ENCODE measurements around the gene TMEM114. TPM values are rescaled to one million over a fixed set of nuclear protein-coding genes. Genes with fewer than 3 reads are reported as not detected.

Gene TMEM114
- total and polyA plus RNA-seq, 4 experiments from 2014 or later: not detected

DNA sequence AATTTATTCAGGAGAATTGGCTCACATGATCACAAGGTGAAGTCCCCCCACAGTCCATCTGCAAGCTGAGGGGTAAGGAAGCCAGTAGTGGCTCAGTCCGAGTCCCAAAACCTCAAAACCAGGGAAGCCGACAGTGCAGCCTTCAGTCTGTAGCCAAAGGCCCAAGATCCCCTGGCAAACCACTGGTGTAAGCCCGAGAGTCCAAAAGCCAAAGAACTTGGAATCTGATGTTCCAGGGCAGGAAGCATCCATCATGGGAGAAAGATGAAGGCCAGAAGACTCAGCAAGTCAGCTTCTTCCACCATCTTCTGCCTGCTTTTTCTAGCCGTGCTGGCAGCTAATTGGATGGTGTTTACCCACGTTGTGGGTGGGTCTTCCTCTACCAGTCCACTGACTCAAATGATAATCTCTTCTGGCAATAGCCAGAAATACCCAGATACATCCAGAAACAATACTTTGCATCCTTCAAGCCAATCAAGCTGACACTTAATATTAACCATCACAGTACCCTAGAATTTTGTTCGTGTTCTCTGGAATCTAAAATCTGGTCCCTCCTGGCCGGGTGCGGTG lies 40.4 kb downstream of the TMEM114 start:
- no peaks in the 10 kb centered on the region for H3K9me3 Mint-ChIP-seq
- no peaks in the 10 kb centered on the region for H3K36me3 Mint-ChIP-seq
- POLR2A ChIA-PET (ENCODE audit: partially characterized antibody): no interaction called here
- Histone ChIP-seq H3K9me3 (ENCODE audit: control insufficient read depth in 1 of 2, low read length in 2 of 2) (no peaks in the 10 kb centered on the region), H3K4me1 (ENCODE audit: insufficient read depth, low read length) (no peaks in the 10 kb centered on the region), H3K27ac (ENCODE audit: low read depth, low read length) (no peak overlapping the region), H3K4me3 (ENCODE audit: low read length in 2 of 2) (no peak overlapping the region), H3K36me3 (ENCODE audit: insufficient read depth, low read length) (no peaks in the 10 kb centered on the region), H3K27me3 (ENCODE audit: insufficient read depth, low read length) (no peaks in the 10 kb centered on the region)
- H3K27me3 Mint-ChIP-seq: peaks cover 16 to 37% of the 10 kb centered on the region in 2 donors
- no peak overlapping the region for H3K27ac Mint-ChIP-seq
- no peak for DNase-seq
- CTCF ChIA-PET (ENCODE audit: partially characterized antibody): no interaction called here
- intact Hi-C loops (cut with micrococcal nuclease): no loop called here
- no peak overlapping the region for H3K4me3 Mint-ChIP-seq
- no peaks in the 10 kb centered on the region for H3K4me1 Mint-ChIP-seq

DNA sequence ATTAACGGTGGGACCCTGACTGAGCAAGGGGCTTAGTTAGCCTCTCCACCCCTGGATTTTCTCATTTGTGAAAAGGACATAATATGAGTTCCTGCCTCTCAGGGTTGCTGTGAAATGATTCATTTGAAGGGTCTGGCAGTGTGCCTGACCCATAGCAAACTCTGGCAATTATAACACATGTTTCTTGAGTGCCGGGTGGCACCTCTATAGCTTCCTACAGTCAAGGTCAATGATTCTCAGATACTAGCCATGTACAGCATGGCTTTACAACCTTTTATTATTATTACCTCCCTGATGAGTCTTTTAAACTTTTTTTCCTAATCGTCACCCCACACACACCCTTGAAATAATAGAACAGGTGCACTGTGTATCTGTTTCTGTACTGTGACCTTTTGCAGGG lies 42.1 kb downstream of the TMEM114 start:
- ChIA-PET POLR2A (ENCODE audit: partially characterized antibody) (no interaction called here), CTCF (ENCODE audit: partially characterized antibody) (no interaction called here)
- Histone ChIP-seq H3K4me3 (ENCODE audit: low read length in 2 of 2) (no peak overlapping the region), H3K4me1 (ENCODE audit: insufficient read depth, low read length) (no peaks in the 10 kb centered on the region), H3K9me3 (ENCODE audit: control insufficient read depth in 1 of 2, low read length in 2 of 2) (no peaks in the 10 kb centered on the region), H3K27ac (ENCODE audit: low read depth, low read length) (no peak overlapping the region), H3K27me3 (ENCODE audit: insufficient read depth, low read length) (no peaks in the 10 kb centered on the region), H3K36me3 (ENCODE audit: insufficient read depth, low read length) (no peaks in the 10 kb centered on the region)
- Mint-ChIP-seq H3K9me3 (no peaks in the 10 kb centered on the region), H3K36me3 (no peaks in the 10 kb centered on the region), H3K4me3 (no peak overlapping the region), H3K27me3 (peaks cover 18 to 31% of the 10 kb centered on the region in 2 donors), H3K27ac (no peak overlapping the region), H3K4me1 (no peaks in the 10 kb centered on the region)
- DNase-seq: no peak
- intact Hi-C loops (cut with micrococcal nuclease): no loop called here

DNA sequence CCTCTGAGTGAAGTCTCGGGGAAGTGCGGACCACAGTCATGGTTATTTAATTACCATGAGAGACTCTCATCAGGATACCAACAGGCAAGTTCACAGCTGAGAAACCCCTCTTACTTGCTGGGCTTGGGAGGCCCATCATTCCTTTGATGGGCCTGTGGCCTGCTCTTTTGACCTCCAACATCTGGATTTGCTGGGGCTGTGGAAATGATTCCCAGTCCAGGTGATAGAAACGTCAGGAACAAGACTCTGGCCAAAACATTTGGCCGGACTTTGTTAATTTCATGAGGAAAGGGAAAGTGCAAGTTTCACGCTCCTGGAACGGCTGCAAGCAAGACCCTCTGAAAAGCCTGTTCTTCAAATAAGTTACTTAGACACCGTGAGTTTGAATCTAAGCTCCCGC lies 42.5 kb downstream of the TMEM114 start:
- intact Hi-C loops (cut with micrococcal nuclease): no loop called here
- no peaks in the 10 kb centered on the region for H3K4me1 Mint-ChIP-seq
- no peak overlapping the region for H3K27ac Mint-ChIP-seq
- H3K9me3 Mint-ChIP-seq: no peaks in the 10 kb centered on the region
- Histone ChIP-seq H3K9me3 (ENCODE audit: control insufficient read depth in 1 of 2, low read length in 2 of 2) (no peaks in the 10 kb centered on the region), H3K4me3 (ENCODE audit: low read length in 2 of 2) (no peak overlapping the region), H3K27me3 (ENCODE audit: insufficient read depth, low read length) (no peaks in the 10 kb centered on the region), H3K27ac (ENCODE audit: low read depth, low read length) (no peak overlapping the region), H3K36me3 (ENCODE audit: insufficient read depth, low read length) (no peaks in the 10 kb centered on the region), H3K4me1 (ENCODE audit: insufficient read depth, low read length) (no peaks in the 10 kb centered on the region)
- ChIA-PET CTCF (ENCODE audit: partially characterized antibody) (no interaction called here), POLR2A (ENCODE audit: partially characterized antibody) (no interaction called here)
- DNase-seq: no peak
- peaks cover 18 to 31% of the 10 kb centered on the region in 2 donors for H3K27me3 Mint-ChIP-seq
- H3K36me3 Mint-ChIP-seq: no peaks in the 10 kb centered on the region
- no peak overlapping the region for H3K4me3 Mint-ChIP-seq

DNA sequence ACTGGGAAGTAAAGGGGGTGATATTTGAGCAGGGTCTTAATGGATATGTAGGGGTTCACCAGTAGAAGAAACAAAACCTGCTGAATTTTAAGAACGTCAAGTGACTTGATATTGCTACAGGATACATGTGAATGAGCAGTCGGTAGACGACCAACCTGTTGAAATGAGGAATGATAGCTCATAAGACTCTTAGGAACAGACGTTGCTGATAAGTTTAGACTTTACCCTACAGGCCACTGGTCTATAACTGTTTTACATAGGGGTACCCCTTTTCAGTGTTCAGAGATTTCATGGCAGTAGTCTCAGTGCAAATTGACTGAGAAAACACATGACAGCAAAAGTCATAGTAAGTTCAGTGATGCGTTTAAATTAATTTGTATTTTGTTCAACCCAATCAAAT lies 45.9 kb downstream of the TMEM114 start:
- Histone ChIP-seq H3K9me3 (ENCODE audit: control insufficient read depth in 1 of 2, low read length in 2 of 2) (no peaks in the 10 kb centered on the region), H3K27ac (ENCODE audit: low read depth, low read length) (no peak overlapping the region), H3K4me1 (ENCODE audit: insufficient read depth, low read length) (no peaks in the 10 kb centered on the region), H3K36me3 (ENCODE audit: insufficient read depth, low read length) (no peaks in the 10 kb centered on the region), H3K27me3 (ENCODE audit: insufficient read depth, low read length) (no peaks in the 10 kb centered on the region), H3K4me3 (ENCODE audit: low read length in 2 of 2) (no peak overlapping the region)
- CTCF ChIA-PET (ENCODE audit: partially characterized antibody): interaction anchor here (0.6 kb wide), 1 partner anchor 465 kb away, joined by 3 read pairs; no protein-coding TSS in a partner anchor
- no peak for DNase-seq
- no peak overlapping the region for H3K27ac Mint-ChIP-seq
- H3K4me1 Mint-ChIP-seq: no peaks in the 10 kb centered on the region
- peaks cover 14 to 21% of the 10 kb centered on the region in 2 donors for H3K27me3 Mint-ChIP-seq
- POLR2A ChIA-PET (ENCODE audit: partially characterized antibody): no interaction called here
- H3K9me3 Mint-ChIP-seq: no peaks in the 10 kb centered on the region
- H3K36me3 Mint-ChIP-seq: no peaks in the 10 kb centered on the region
- H3K4me3 Mint-ChIP-seq: no peak overlapping the region
- intact Hi-C loops (cut with micrococcal nuclease): no loop called here

DNA sequence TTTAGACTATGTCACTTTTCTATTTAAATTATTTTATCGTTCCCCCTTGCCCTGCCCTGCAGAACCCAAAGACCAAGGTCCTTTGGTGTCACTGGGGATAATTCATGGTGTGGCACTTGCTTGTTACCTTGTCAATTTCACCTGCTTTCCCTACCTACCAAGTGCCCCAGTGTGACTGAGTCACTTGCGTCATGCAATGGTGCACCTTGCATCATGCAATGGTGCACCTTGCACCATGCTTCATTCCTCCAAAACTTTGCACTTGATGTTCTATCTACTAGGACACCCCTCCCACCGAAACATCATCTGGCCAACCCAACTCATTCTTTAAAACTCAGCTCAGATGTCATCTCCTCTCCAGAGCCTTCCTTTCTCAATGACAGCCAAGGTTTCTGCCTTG lies 47.1 kb downstream of the TMEM114 start:
- Mint-ChIP-seq H3K27me3 (peaks cover 13 to 17% of the 10 kb centered on the region in 2 donors), H3K4me3 (no peak overlapping the region), H3K36me3 (no peaks in the 10 kb centered on the region), H3K27ac (no peak overlapping the region), H3K4me1 (no peaks in the 10 kb centered on the region), H3K9me3 (no peaks in the 10 kb centered on the region)
- POLR2A ChIA-PET (ENCODE audit: partially characterized antibody): no interaction called here
- CTCF ChIA-PET (ENCODE audit: partially characterized antibody): no interaction called here
- H3K4me3 ChIP-seq (ENCODE audit: low read length in 2 of 2): no peak overlapping the region
- no peaks in the 10 kb centered on the region for H3K36me3 ChIP-seq (ENCODE audit: insufficient read depth, low read length)
- DNase-seq: no peak
- no peaks in the 10 kb centered on the region for H3K9me3 ChIP-seq (ENCODE audit: control insufficient read depth in 1 of 2, low read length in 2 of 2)
- H3K27me3 ChIP-seq (ENCODE audit: insufficient read depth, low read length): no peaks in the 10 kb centered on the region
- intact Hi-C loops (cut with micrococcal nuclease): no loop called here
- H3K4me1 ChIP-seq (ENCODE audit: insufficient read depth, low read length): no peaks in the 10 kb centered on the region
- no peak overlapping the region for H3K27ac ChIP-seq (ENCODE audit: low read depth, low read length)

DNA sequence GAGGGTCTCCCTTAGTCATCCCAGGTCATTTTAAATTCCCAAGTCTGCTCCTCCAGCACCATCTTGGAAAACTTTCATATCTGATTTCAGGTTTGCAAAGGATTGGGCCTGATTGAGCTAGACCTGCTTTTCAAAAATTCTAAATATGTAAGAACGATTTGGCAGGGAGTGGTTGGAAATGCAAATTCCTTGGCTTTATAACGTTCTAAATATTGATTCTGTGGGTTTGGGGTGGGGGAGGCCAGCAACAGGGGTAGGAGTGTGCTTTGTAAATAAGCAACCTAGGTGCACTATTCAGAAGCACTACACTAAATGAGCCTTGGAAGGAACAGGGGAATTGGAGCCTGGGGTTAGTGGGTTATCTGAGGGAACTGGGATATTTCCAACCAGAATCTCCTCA lies 47.9 kb downstream of the TMEM114 start:
- DNase-seq: no peak
- H3K27ac Mint-ChIP-seq: no peak overlapping the region
- Histone ChIP-seq H3K27me3 (ENCODE audit: insufficient read depth, low read length) (no peaks in the 10 kb centered on the region), H3K4me3 (ENCODE audit: low read length in 2 of 2) (no peak overlapping the region), H3K36me3 (ENCODE audit: insufficient read depth, low read length) (no peaks in the 10 kb centered on the region), H3K27ac (ENCODE audit: low read depth, low read length) (no peak overlapping the region), H3K4me1 (ENCODE audit: insufficient read depth, low read length) (no peaks in the 10 kb centered on the region), H3K9me3 (ENCODE audit: control insufficient read depth in 1 of 2, low read length in 2 of 2) (no peaks in the 10 kb centered on the region)
- H3K4me3 Mint-ChIP-seq: no peak overlapping the region
- H3K36me3 Mint-ChIP-seq: no peaks in the 10 kb centered on the region
- POLR2A ChIA-PET (ENCODE audit: partially characterized antibody): no interaction called here
- peaks cover 9 to 10% of the 10 kb centered on the region in 2 donors for H3K27me3 Mint-ChIP-seq
- H3K9me3 Mint-ChIP-seq: no peaks in the 10 kb centered on the region
- CTCF ChIA-PET (ENCODE audit: partially characterized antibody): no interaction called here
- H3K4me1 Mint-ChIP-seq: no peaks in the 10 kb centered on the region
- intact Hi-C loops (cut with micrococcal nuclease): no loop called here

DNA sequence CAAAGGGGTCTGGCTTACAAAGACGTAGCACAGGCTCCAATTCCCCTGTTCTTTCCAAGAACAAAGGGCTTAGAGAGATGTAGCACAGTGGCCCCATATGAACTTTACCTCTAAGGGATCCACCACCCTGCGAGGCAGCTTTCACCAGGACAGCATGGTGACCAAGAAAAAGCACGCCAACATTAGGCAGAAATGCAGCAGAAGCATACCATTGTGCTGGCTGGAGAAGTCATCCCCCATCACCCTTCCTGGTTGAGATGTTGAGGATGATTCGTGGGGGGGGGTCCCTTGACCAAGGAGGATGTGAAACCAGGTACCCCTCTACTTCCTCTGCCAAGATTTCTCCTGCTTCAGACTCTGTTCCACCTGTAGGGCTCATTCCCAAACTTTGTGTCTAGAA lies 48.4 kb downstream of the TMEM114 start:
- Mint-ChIP-seq H3K9me3 (no peaks in the 10 kb centered on the region), H3K36me3 (no peaks in the 10 kb centered on the region), H3K4me1 (no peaks in the 10 kb centered on the region), H3K27ac (no peak overlapping the region), H3K4me3 (no peak overlapping the region), H3K27me3 (peaks cover 9% of the 10 kb centered on the region in 2 donors)
- Histone ChIP-seq H3K4me1 (ENCODE audit: insufficient read depth, low read length) (no peaks in the 10 kb centered on the region), H3K27ac (ENCODE audit: low read depth, low read length) (no peak overlapping the region), H3K36me3 (ENCODE audit: insufficient read depth, low read length) (no peaks in the 10 kb centered on the region), H3K4me3 (ENCODE audit: low read length in 2 of 2) (no peak overlapping the region), H3K9me3 (ENCODE audit: control insufficient read depth in 1 of 2, low read length in 2 of 2) (no peaks in the 10 kb centered on the region), H3K27me3 (ENCODE audit: insufficient read depth, low read length) (no peaks in the 10 kb centered on the region)
- POLR2A ChIA-PET (ENCODE audit: partially characterized antibody): no interaction called here
- CTCF ChIA-PET (ENCODE audit: partially characterized antibody): no interaction called here
- intact Hi-C loops (cut with micrococcal nuclease): no loop called here
- no peak for DNase-seq

Measured in CD4-positive, alpha-beta memory T cell (primary cell).